Adrenal gland (tissue), 12 donors: ENCODE results near the gene TMED10. TPM values are rescaled to one million over a fixed set of nuclear protein-coding genes. Genes with fewer than 3 reads are reported as not detected.

ENCODE experiments used
- DNase-seq, 7 donors: peaks; one replicate each; pipeline ENCODE4 v3.0.0-alpha.2; 2019 to 2020
- H3K27ac ChIP-seq, 5 donors: fragments of 200-600 bp; sonication (generic) in 4 of 5; 1 replicate in 3 of 5; 2 replicates in 2 of 5; pipeline versions ENCODE4 v1.5.1 to v1.8.0; 2016 to 2020; ENCODE audit warnings: mild to moderate bottlenecking in 1 of 5
- H3K27me3 ChIP-seq: fragments of 200-600 bp; 2 replicates; pipeline ENCODE4 v1.8.0; 2021
- H3K36me3 ChIP-seq, 2 donors: fragments of 200-600 bp; replicated peaks in 1 of 2; 1 replicate in 1 of 2; 2 replicates in 1 of 2; pipeline versions ENCODE4 v1.5.1 to v1.8.0; 2018 to 2022
- H3K4me1 ChIP-seq, 2 donors: fragments of 200-600 bp; replicated peaks in 1 of 2; 1 replicate in 1 of 2; 2 replicates in 1 of 2; pipeline versions ENCODE4 v1.5.1 to v1.8.0; 2018 to 2021
- H3K4me3 ChIP-seq, 4 donors: fragments of 200-600 bp; sonication (generic) in 3 of 4; one replicate each; pipeline ENCODE4 v1.5.1; 2016 to 2018
- H3K9me3 ChIP-seq, 3 donors: fragments of 200-600 bp; sonication (generic) in 1 of 3; replicated peaks in 1 of 3; 1 replicate in 2 of 3; 2 replicates in 1 of 3; pipeline versions ENCODE4 v1.5.1 to v1.8.0; 2016 to 2021
- CTCF ChIP-seq, 6 experiments: fragments of 450-650 bp in 4 of 6; fragments of 200-600 bp in 2 of 6; sonication (generic) in 1 of 6; IDR thresholded peaks; 1 replicate in 5 of 6; 2 replicates in 1 of 6; pipeline versions ENCODE4 v1.5.1 to v1.8.0; 2016 to 2021; ENCODE audit warnings: antibody characterized with exemption in 6 of 6, mild to moderate bottlenecking in 2 of 6, moderate library complexity in 1 of 6
- POLR2A ChIP-seq, 2 donors: fragments of 450-650 bp; IDR thresholded peaks; one replicate each; pipeline ENCODE4 v1.6.1; 2017; ENCODE audit warnings: antibody characterized with exemption in 2 of 2, mild to moderate bottlenecking in 2 of 2, moderate library complexity in 1 of 2
- WGBS, 4 donors: extraction: QIAGEN DNeasy Blood & Tissue Kit in 2 of 4; methylation state at CpG; one replicate each; pipeline versions ENCODE4 v1.1.5 to v1.1.7; 2013 to 2017; 5-methylcytosine and 5-hydroxymethylcytosine counted together
- intact Hi-C, 2 donors: fragments of 100-400 bp; cut with DNase I; formaldehyde crosslinking; loops; one replicate each; pipeline versions ENCODE4 v1.14.1 to v1.15.0; 2022 to 2023
- polyA plus RNA-seq, 3 donors: library from polyadenylated mRNA; stranded (reverse); fragments of 200-250 nt in 2 of 3; fragments of 350-450 nt in 1 of 3; fragmentation: Illumina TruSeq in 1 of 3; extraction: RNeasy Lipid Tissue Mini Kit (QIAGEN cat#74804) in 1 of 3; gene quantifications; one replicate each; pipeline ENCODE4 v1.2.3, GENCODE V29; 2013 to 2014
- total RNA-seq, 9 donors: library from RNA; depleted of rRNA in 4 of 9; stranded (reverse); fragments of >200 nt in 4 of 9; fragments of 120-200 nt in 1 of 9; fragmentation: NEBNext Ultra II Directional in 1 of 9; extraction: Animal tissue kit (Norgen Biotek cat#: 25700) in 1 of 9; gene quantifications; one replicate each; pipeline versions ENCODE4 v1.1.0 to v1.2.4, GENCODE V29; 2013 to 2023
- donor health status: healthy with polysubstance abuse.
- donor health status: Bipolar disorder and iron deficiency.
- donor health status: DM: yes; HTN: yes; CAD: no.
- donor health status: DM: no; HTN: no; CAD: no.
- donor health status: DM: no; HTN: no; CAD: no.
- donor health status: DM: yes; HTN: yes; CAD: no.

TMED10 gene
- total and polyA plus RNA-seq, 12 donors = 33.7 to 532 (median 319) TPM

- WGBS, 4 donors = 1 to 6% (median 2%) methylated on average over 6 of the region's 6 CpGs
- Histone ChIP-seq H3K27ac (peak overlapping the region in 4 of 5 donors; percentile 89 to 96 (median 94)), H3K36me3 (peaks cover 0 to 7% of the 10 kb centered on the region in 2 donors), H3K9me3 (no peaks in the 10 kb centered on the region), H3K27me3 (no peaks in the 10 kb centered on the region), H3K4me1 (peaks cover 11 to 43% of the 10 kb centered on the region in 2 donors), H3K4me3 (peak overlapping the region in 3 of 4 donors; percentile 37 to 84 (median 61))
- TF ChIP-seq POLR2A (IDR thresholded peaks at IDR 0.05) (no peak), CTCF (IDR thresholded peaks at IDR 0.05) (no peak)
- DNase-seq = no peak
- intact Hi-C loops = no loop called here
These were observed 50.3 kb downstream of the TMED10 start for GRCh38 chr14:75126121-75126544.

- Histone ChIP-seq H3K4me3 (peak overlapping the region in 1 of 4 donors; percentile 84), H3K36me3 (peaks cover 0 to 12% of the 10 kb centered on the region in 2 donors), H3K9me3 (no peaks in the 10 kb centered on the region), H3K4me1 (peaks cover 11 to 44% of the 10 kb centered on the region in 2 donors), H3K27ac (peak overlapping the region in 2 of 5 donors; percentile 51 to 94), H3K27me3 (no peaks in the 10 kb centered on the region)
- DNase-seq = no peak
- 39 to 67% (median 59%) methylated on average over 5 of the region's 5 CpGs for WGBS, 4 donors
- intact Hi-C loops = no loop called here
- TF ChIP-seq CTCF (IDR thresholded peaks at IDR 0.05) (no peak), POLR2A (IDR thresholded peaks at IDR 0.05) (no peak)
These were observed 50.8 kb downstream of the TMED10 start for GRCh38 chr14:75125617-75126016.

- peak in 6 of 7 donors; percentile 48 to 74 (median 59) for DNase-seq
- H3K27me3 ChIP-seq = no peaks in the 10 kb centered on the region
- no peaks in the 10 kb centered on the region for H3K9me3 ChIP-seq
- peak overlapping the region in 3 of 5 donors; percentile 13 to 59 (median 26) for H3K27ac ChIP-seq
- no peak overlapping the region for H3K4me3 ChIP-seq
- intact Hi-C loops = no loop called here
- no peak for TF ChIP-seq CTCF (IDR thresholded peaks at IDR 0.05)
- no peak for TF ChIP-seq POLR2A (IDR thresholded peaks at IDR 0.05)
- peaks cover 11 to 46% of the 10 kb centered on the region in 2 donors for H3K4me1 ChIP-seq
- H3K36me3 ChIP-seq = peaks cover 0 to 28% of the 10 kb centered on the region in 2 donors
- WGBS, 4 donors = 17 to 23% (median 19%) methylated on average over 7 of the region's 7 CpGs
These were observed 52.4 kb downstream of the TMED10 start for GRCh38 chr14:75123991-75124390.

- Histone ChIP-seq H3K27ac (no peak overlapping the region), H3K27me3 (no peaks in the 10 kb centered on the region), H3K36me3 (peaks cover 0 to 51% of the 10 kb centered on the region in 2 donors), H3K4me3 (no peak overlapping the region), H3K4me1 (peaks cover 7 to 30% of the 10 kb centered on the region in 2 donors), H3K9me3 (no peaks in the 10 kb centered on the region)
- intact Hi-C loops = no loop called here
- TF ChIP-seq CTCF (IDR thresholded peaks at IDR 0.05) = no peak
- TF ChIP-seq POLR2A (IDR thresholded peaks at IDR 0.05) = no peak
- no peak for DNase-seq
- 89 to 97% (median 95%) methylated on average over 7 of the region's 7 CpGs for WGBS, 4 donors
These were observed 54.9 kb downstream of the TMED10 start for GRCh38 chr14:75121552-75121951.
